Prostate gland (tissue), 2 donors: ENCODE data around the gene OR6B2. TPM values are rescaled to one million over a fixed set of nuclear protein-coding genes. Genes with fewer than 3 reads are reported as not detected.

Experiments used
- DNase-seq: peaks from one replicate; pipeline ENCODE4 v3.0.0-alpha.2; 2019; ENCODE audit warnings: low spot score
- H3K27ac ChIP-seq, 2 donors: fragments of 200-600 bp; sonication (generic); 2 replicates each; pipeline ENCODE4 v1.5.1; 2017 to 2019
- H3K27me3 ChIP-seq: fragments of 200-600 bp; sonication (generic); replicated peaks from 2 replicates; pipeline ENCODE4 v1.5.1; 2019; ENCODE audit not compliant: insufficient read depth
- H3K36me3 ChIP-seq, 2 donors: fragments of 200-600 bp; sonication (generic); 1 replicate in 1 of 2; 2 replicates in 1 of 2; pipeline versions ENCODE4 v1.5.1 to v1.8.1; 2017 to 2019
- H3K4me1 ChIP-seq: fragments of 200-600 bp; sonication (generic); replicated peaks from 2 replicates; pipeline ENCODE4 v1.5.1; 2019
- H3K4me3 ChIP-seq, 2 donors: fragments of 200-600 bp; sonication (generic); 2 replicates each; pipeline ENCODE4 v1.5.1; 2017 to 2019
- H3K9me3 ChIP-seq: fragments of 200-600 bp; sonication (generic); 2 replicates; pipeline ENCODE4 v1.5.1; 2017
- POLR2A ChIP-seq: fragments of 450-650 bp; IDR thresholded peaks from one replicate; pipeline ENCODE4 v1.6.1; 2016; ENCODE audit warnings: antibody characterized with exemption, mild to moderate bottlenecking
- POLR2AphosphoS5 ChIP-seq: sonication (generic); formaldehyde crosslinking; IDR thresholded peaks from one replicate; pipeline ENCODE4 v1.6.1; 2017; ENCODE audit warnings: antibody characterized with exemption
- WGBS: methylation state at CpG from one replicate; pipeline ENCODE4 v1.1.5; 2018; 5-methylcytosine and 5-hydroxymethylcytosine counted together
- intact Hi-C: fragments of 100-400 bp; cut with DNase I; formaldehyde crosslinking; loops from one replicate; pipeline ENCODE4 v1.14.2; 2022
- total RNA-seq, 2 donors: library from RNA; depleted of rRNA; stranded (reverse); fragments of >200 nt; gene quantifications; one replicate each; pipeline ENCODE4 v1.1.0, GENCODE V29; 2016
- TF ChIP-seq, protein P1 (sequence below), 4 experiments: fragments of 200-600 bp in 2 of 4; fragments of 450-650 bp in 2 of 4; sonication (generic) in 2 of 4; IDR thresholded peaks; 1 replicate in 3 of 4; 2 replicates in 1 of 4; pipeline ENCODE4 v1.5.1; 2016 to 2019; ENCODE audit warnings: antibody characterized with exemption in 4 of 4, mild to moderate bottlenecking in 2 of 4, moderate library complexity in 2 of 4

The OR6B2 gene
- total RNA-seq, 2 donors from 2014 or later = not detected

DNA sequence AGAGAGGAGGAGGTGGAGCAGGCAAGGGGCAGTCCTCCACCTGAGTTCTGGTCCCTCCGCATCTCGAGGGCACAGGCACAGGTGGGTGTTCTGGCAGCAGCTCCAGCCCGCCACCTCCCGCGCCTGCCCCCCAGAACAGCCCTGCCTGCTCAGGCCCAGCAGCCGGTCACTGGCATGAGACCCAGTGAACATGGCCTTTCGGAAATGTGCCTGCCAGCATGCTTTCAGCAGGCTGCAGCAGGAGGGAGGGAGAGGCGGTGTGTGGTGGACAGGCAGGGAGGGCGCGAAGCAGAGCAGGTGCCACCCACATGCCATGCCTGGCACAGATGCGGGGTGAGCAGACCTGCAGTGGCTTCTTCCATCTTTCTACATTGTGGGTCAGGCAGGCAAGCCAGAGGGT is 26.4 kb upstream of the OR6B2 start:
- no peaks in the 10 kb centered on the region for H3K9me3 ChIP-seq
- DNase-seq = no peak
- no peak overlapping the region for H3K4me3 ChIP-seq
- intact Hi-C loops = no loop called here
- 63% methylated on average over 11 of the region's 11 CpGs for WGBS
- H3K36me3 ChIP-seq = no peaks in the 10 kb centered on the region
- H3K27ac ChIP-seq = no peak overlapping the region
- H3K27me3 ChIP-seq = peaks cover 3% of the 10 kb centered on the region
- no peaks in the 10 kb centered on the region for H3K4me1 ChIP-seq
- TF ChIP-seq POLR2AphosphoS5 = no peak
- TF ChIP-seq, protein P1, sequence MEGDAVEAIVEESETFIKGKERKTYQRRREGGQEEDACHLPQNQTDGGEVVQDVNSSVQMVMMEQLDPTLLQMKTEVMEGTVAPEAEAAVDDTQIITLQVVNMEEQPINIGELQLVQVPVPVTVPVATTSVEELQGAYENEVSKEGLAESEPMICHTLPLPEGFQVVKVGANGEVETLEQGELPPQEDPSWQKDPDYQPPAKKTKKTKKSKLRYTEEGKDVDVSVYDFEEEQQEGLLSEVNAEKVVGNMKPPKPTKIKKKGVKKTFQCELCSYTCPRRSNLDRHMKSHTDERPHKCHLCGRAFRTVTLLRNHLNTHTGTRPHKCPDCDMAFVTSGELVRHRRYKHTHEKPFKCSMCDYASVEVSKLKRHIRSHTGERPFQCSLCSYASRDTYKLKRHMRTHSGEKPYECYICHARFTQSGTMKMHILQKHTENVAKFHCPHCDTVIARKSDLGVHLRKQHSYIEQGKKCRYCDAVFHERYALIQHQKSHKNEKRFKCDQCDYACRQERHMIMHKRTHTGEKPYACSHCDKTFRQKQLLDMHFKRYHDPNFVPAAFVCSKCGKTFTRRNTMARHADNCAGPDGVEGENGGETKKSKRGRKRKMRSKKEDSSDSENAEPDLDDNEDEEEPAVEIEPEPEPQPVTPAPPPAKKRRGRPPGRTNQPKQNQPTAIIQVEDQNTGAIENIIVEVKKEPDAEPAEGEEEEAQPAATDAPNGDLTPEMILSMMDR (IDR thresholded peaks at IDR 0.05) = no peak
- TF ChIP-seq POLR2A = no peak

DNA sequence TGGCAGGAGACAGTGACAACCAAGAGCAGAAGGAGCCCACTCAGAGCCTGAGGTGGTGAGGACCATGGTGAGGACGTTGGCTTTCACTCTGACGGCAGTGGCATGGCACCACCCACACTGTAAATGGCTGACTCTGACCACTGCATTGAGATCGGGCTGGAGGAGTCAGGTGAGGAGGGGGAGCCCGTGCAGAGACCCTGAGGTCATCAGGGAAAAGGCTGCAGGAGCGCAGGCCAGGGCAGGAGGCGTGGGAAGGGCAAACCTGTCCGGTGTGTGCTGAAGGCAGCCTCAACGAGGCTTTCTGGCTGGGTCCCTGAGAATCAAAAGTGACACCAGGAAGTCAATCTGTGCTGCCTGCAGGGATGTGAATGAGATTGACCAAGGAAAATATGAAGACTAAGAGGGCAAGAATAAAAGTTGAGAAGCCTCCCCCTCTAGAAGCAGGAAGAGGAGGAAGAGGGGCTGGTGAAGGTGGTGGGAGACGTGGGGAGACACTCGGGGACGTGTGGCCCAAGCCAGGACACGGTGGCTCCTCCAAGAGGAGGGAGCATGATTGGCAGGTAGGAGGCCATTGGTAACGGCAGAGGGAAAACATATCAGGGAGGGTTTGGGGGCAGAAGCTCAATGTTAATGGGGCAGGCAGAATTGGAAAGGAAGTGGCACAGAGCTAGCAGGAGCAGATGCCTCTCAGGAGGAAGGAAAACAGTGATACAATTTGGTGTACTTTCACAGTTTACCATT is 25.1 kb upstream of the OR6B2 start:
- H3K27me3 ChIP-seq = peaks cover 3% of the 10 kb centered on the region
- no peak overlapping the region for H3K4me3 ChIP-seq
- no peaks in the 10 kb centered on the region for H3K9me3 ChIP-seq
- H3K36me3 ChIP-seq = no peaks in the 10 kb centered on the region
- TF ChIP-seq, protein P1 (IDR thresholded peaks at IDR 0.05) = no peak
- TF ChIP-seq POLR2A = no peak
- TF ChIP-seq POLR2AphosphoS5 = no peak
- intact Hi-C loops = no loop called here
- H3K4me1 ChIP-seq = no peaks in the 10 kb centered on the region
- H3K27ac ChIP-seq = no peak overlapping the region
- 41% methylated on average over 13 of the region's 13 CpGs for WGBS
- no peak for DNase-seq

DNA sequence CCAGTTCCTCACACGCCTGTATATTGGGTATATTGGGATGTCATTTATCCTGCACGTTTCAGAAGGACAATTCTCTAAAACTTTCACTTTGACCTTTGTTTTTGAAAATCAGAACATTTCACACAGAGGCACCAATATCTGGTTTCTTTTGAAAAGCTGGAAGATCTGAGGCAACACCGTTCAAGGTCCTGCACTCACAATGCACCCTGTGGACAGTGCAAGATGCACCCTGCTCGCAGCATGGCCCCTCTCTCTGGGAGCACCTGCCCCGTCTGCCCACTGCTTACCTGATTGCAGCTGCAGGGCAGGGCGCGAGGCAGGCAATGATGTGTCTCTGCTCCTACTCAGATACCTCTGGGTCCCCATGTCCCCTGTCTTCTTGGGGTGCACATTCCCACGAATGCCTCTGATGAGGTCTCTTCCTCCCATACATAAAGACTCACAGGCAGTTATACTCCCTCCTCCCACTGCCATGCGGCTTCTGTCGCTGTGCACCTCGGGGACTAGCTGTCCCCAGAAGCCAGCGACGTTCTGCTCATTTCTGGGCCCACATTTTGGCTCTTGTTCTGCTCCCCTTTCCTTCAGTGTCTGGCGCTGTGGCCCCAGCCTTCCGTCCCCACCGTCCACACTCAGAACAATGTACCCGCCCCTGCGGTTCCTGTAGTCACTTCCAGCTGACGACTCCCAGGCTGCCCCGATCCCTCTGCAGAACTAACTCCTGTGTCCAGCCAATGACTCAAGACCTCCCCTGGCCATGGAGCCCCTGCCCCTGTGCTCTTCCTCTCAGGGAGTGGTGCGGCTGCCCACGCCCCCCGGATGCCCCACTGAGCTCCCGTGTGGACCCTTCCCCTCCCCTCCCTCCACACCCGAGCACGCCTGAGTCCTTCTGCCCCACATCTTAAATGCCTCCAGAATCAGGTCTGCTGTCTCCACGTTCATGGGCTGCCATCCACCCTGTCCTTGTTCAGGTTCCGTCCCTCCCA is 23.2 kb upstream of the OR6B2 start, which contains the start of gene OR6B3:
TSS of gene OR6B3 (minus strand) at position 349 of the 983 bp plus-strand sequence.
- intact Hi-C loops = no loop called here
- Histone ChIP-seq H3K36me3 (no peaks in the 10 kb centered on the region), H3K4me3 (no peak within 1 kb of the TSS), H3K27me3 (peaks cover 7% of the 10 kb centered on the region), H3K9me3 (no peaks in the 10 kb centered on the region), H3K27ac (no peak within 1 kb of the TSS), H3K4me1 (no peaks in the 10 kb centered on the region)
- no peak for DNase-seq
- WGBS = 53% methylated on average over 28 of the region's 28 CpGs
- TF ChIP-seq POLR2AphosphoS5 (no peak), POLR2A (no peak)
- TF ChIP-seq, protein P1 (IDR thresholded peaks at IDR 0.05) = no peak

DNA sequence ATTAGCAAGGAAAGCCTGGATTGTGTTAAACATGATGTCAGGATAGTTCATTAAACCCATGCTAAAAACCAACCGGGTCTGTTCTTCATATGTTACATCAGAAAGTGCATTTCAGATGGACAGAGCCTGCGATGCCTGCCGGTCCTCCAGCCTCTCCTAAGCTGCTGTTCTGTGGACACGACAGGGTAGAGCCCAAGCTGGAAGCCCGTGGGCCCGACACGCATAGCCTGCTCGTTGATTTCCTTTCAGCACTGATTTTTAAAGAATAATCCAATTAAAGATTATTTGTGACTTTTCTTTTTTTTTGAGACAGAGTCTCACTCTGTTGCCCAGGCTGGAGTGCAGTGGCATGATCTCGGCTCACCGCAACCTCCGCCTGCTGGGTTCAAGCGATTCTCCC is 22.3 kb upstream of the OR6B2 start:
- no peak overlapping the region for H3K4me3 ChIP-seq
- intact Hi-C loops = no loop called here
- WGBS = 89% methylated on average over 12 of the region's 12 CpGs
- peaks cover 7% of the 10 kb centered on the region for H3K27me3 ChIP-seq
- TF ChIP-seq, protein P1 (IDR thresholded peaks at IDR 0.05) = no peak
- TF ChIP-seq POLR2AphosphoS5 (no peak), POLR2A (no peak)
- H3K27ac ChIP-seq = no peak overlapping the region
- no peak for DNase-seq
- no peaks in the 10 kb centered on the region for H3K4me1 ChIP-seq
- no peaks in the 10 kb centered on the region for H3K36me3 ChIP-seq
- no peaks in the 10 kb centered on the region for H3K9me3 ChIP-seq
